Suprapubic skin (tissue), 4 donors: ENCODE data around the gene CACNG3.

Experiments used
- CTCF ChIP-seq, 2 donors: fragments of 200-600 bp in 1 of 2; fragments of 450-650 bp in 1 of 2; sonication (generic) in 1 of 2; IDR thresholded peaks; one replicate each; pipeline ENCODE4 v1.5.1; 2016 to 2019; ENCODE audit warnings: antibody characterized with exemption in 2 of 2, mild to moderate bottlenecking in 1 of 2, moderate library complexity in 1 of 2
- EP300 ChIP-seq: sonication (generic); formaldehyde crosslinking; IDR thresholded peaks from one replicate; pipeline ENCODE4 v1.6.1; 2017; ENCODE audit warnings: antibody characterized with exemption
- POLR2A ChIP-seq, 2 donors: fragments of 450-650 bp; IDR thresholded peaks; one replicate each; pipeline ENCODE4 v1.6.1; 2017; ENCODE audit warnings: antibody characterized with exemption in 2 of 2, mild to moderate bottlenecking in 2 of 2, moderate library complexity in 2 of 2
- POLR2AphosphoS5 ChIP-seq, 3 donors: sonication (generic); formaldehyde crosslinking; IDR thresholded peaks; one replicate each; pipeline ENCODE4 v1.6.1; 2017; ENCODE audit warnings: antibody characterized with exemption in 3 of 3

- TF ChIP-seq CTCF (IDR thresholded peaks at IDR 0.05) (no peak), POLR2AphosphoS5 (IDR thresholded peaks at IDR 0.05) (no peak), POLR2A (IDR thresholded peaks at IDR 0.05) (no peak), EP300 (no peak)
These were observed 26.0 kb downstream of the CACNG3 start for GRCh38 chr16:24282141-24282540.
